ENCODE results near the gene PC. TPM values are rescaled to one million over a fixed set of nuclear protein-coding genes. Genes with fewer than 3 reads are reported as not detected.

Gene PC
- polyA plus RNA-seq, 3 donors: 40.9 to 323 (median 100) TPM

DNA sequence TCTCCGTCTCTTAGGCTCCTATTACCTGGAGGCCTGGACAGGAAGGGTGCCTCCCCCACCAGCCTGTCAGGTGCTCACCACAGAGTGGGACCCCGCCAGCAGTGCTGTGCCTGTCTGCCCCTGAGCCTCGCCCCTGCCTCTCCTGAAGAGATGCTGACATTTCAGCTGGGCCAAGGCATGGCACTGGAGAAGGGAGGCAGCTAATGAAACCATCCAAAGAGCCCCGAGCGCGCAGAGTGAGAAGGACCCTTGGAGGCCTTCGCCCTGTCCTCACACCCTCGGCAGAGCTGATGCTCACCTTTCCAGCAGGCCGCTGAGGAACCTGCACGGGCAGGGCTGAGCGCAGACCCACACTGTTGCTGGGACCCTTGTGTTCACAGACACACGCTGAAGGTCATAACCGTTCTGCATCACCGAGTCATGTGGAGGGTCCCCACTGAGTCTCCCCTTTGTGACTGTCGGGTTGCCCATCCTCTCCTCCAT, 103.4 kb downstream of the PC start:
- no peak overlapping the region for H3K27ac ChIP-seq (ENCODE audit: low read depth, low read length)
- 96 to 97% (median 96%) methylated on average over 15 of the region's 15 CpGs for WGBS, 3 donors

DNA sequence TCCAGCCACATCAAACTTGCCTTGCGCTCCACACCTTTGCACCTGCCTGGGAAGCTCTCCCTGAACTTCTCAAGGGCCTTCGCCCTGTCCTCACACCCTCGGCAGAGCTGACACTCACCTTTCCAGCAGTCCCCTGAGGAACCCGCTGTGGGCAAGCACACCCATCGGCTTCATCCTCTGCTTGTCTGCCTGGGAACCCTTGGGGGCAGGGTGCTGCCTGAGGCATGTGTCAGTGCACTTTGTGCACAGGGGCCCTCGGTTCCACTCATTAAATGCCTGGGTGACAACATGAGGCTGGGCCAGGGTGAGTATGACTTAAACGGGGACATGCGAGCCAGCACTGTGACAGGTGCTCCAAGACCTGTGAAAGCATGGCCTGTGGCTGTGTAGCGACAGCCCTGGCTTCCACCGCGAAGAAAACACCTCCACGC, 103.9 kb downstream of the PC start:
- no peak overlapping the region for H3K27ac ChIP-seq (ENCODE audit: low read depth, low read length)
- 91 to 95% (median 94%) methylated on average over 12 of the region's 12 CpGs for WGBS, 3 donors

DNA sequence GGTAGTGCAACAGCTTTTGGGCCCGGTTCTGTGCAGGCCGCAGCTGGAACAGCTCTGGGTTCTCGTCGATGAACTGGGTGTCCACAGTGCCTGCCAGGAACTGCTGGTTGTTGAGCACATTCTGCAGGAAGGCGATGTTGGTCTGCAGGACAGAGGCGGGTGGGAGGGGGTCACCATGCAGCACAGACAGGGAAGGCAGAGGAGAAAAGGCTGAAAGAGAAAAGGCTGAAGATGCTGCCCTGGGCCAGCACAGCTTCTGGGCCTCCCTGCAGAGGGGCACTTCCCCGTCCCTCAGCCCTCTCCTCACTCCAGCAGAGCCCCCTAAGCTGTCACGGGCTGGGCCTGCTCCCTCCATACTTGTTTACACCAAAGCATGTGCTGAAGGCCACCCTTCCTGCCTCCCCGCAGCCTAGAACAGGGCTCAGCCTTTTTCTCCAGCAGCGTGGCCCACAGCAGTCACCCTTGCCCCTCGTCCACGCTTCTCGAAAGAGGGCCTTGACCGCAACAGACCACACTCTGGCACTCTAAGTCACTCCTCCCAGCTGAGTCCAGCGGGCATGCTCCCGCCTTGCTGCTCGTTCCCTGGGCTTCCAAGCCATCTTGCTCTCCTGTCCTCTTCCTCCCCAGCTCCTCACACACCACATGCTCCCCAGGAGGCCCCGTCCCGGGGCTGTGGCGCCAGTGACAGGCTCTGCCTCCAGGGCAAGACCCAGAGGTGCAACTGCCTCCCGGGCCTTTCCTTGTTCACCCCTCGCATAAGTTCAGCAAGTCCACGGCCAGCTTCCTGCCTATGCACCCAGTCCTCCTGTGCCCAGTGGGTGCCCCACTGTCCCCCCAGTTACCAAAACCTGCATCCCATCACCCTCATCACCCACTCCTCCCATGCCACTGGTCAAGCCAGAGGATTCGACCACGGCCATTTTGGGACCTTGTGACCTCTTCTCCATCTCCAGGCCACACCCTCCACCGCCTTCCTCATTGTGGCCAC, 104.6 kb downstream of the PC start:
- whole genome bisulfite sequencing, 3 donors: 91 to 92% (median 92%) methylated on average over 26 of the region's 26 CpGs
- H3K27ac ChIP-seq (ENCODE audit: low read depth, low read length): no peak overlapping the region

DNA sequence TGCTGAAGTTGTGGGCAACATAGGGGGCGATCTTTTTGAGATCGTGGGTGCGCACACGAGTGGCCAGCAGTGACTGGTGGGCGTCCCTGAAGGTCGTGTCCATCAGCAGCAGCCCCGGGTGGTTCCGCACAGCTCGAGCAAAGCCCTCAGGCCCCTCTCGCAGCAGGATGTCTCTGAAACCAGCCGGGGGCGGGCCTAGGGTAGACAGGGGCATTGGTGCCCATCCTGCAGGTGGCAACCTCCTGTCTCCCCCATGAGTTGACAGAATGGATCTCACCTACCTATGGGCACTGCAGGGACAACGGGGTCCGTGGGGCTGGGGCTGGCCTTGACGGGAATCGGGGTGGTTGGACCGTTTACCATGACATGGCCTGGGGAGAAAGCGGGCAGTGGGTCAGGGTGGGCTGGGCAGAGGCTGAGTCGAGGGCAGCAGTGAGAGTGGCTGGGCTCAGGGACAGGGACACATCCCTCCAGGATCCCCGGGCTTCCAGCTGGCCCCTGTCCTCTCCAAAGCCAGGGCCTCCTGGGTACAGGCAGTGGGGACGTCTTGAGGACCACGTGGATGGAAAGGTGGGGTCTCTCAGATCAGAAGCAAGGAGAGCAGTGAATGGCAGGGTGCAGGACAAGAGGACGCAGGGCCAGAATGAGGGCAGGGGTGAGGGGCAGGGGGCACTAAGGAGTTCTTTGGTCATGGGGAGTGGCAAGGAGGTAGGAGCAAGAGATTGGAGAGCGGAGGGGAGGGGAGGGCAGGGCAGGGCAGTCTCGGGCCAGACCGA, 105.5 kb downstream of the PC start:
- WGBS, 3 donors: 88 to 90% (median 88%) methylated on average over 26 of the region's 26 CpGs

DNA sequence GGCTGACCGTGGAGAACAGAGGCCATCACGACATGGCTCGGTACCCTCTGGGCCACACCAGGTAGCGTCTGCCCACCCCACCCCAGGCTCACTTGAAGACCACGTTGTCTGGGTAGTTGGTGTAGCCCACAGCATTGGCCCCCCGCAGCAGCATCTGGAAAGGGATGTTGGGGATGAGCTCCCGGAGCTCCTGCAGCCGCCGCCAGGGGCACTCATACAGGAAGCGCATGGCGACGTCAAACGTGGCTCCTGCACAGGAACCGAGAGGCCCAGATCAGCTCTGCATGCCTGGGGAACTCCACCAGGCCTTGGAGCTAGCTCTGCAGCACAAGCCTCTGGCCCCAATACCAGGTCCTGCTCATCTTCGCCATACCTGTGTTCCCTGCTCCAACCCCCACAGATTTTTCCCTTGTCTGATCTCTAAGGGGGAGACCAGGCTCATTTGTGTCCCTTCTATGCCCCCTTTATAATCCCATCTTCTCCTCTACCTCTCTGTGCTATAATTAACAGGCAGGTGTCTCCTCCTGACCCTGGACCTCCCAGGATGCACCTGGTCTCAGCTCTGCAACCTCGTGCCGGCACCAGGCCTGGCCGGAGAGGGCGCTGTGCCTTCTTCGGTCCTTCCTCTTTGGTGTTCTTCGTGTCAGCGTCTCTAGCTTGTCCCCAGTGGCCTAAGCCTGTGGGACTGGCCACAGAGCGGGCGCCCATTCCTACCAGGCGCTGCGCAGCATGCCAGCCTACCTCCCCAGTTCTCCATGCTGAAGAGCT, 106.3 kb downstream of the PC start:
- 67 to 71% (median 68%) methylated on average over 26 of the region's 26 CpGs for WGBS, 3 donors
- H3K27ac ChIP-seq (ENCODE audit: low read depth, low read length): no peak overlapping the region

More for the DNA sequence above, 105.5 kb downstream of the PC start:
- no peak overlapping the region for H3K27ac ChIP-seq (ENCODE audit: low read depth, low read length)

DNA sequence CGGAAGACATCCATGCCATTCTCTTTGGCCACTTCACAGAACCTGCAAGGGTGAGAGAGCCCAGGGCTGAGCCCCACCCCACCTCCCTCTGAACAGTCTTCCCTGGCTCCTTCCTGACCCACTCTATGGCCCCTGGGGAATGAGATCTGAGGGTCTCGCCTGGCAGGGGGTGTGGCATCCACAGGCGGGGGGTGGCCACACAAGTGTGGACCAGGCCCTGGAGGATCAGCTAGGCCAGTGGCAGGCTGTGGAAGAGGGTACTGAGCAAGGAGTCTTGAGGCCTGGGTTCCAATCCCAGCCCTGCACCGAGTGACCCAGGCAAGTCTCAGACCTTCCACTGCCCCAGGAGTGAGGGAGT, 107.0 kb downstream of the PC start:
- 79 to 81% (median 79%) methylated on average over 4 of the region's 4 CpGs for WGBS, 3 donors
- H3K27ac ChIP-seq (ENCODE audit: low read depth, low read length): no peak overlapping the region

DNA sequence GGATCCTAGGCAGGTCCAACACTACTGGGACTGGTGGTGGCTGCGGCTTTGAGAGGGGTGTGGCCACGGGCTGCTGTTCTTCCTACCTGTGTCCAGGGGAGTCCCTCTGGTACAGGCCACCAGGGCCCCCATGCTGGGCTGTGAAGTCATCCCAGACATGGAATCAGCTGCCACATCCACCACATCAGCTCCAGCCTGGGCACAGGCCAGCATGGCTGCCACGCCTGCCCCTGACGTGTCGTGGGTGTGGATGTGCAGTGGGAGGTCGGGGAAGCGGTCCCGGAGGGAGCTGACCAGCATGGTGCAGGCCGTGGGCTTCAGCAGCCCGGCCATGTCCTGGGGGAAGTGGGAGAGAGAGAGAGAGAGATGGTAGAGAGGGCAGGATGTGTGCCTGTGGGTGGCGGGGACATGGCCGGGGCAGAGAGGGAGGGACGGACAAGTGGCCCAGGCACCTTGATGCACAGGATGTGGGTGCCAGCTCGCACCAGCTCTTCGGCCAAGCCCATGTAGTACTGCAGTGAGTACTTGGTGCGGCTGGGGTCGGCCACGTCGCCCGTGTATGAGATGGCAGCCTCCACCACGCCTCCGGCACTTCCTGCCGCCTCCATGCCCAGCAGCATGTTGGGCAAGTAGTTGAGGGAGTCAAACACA, 107.5 kb downstream of the PC start:
- WGBS, 3 donors: 88 to 92% (median 89%) methylated on average over 23 of the region's 23 CpGs
- H3K27ac ChIP-seq (ENCODE audit: low read depth, low read length): no peak overlapping the region

DNA sequence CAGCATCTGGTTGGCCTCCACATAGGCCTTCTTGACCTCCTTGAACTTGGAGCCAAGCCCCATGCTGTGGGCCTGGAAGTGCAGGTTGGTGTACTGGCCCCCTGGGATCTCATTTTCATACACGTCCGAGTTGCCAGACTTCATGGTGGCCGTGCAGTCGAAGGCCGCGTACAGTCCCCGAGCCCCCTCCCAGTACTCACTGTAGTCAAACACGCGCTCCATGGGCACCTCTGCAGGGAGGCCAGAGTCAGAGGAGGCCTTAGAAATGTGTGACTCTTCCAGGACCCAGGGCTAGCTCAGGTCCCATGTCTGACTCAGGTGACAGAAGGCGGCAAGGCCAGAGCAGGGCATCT, 108.0 kb downstream of the PC start:
- 90 to 96% (median 95%) methylated on average over 10 of the region's 10 CpGs for WGBS, 3 donors
- H3K27ac ChIP-seq (ENCODE audit: low read depth, low read length): no peak overlapping the region

DNA sequence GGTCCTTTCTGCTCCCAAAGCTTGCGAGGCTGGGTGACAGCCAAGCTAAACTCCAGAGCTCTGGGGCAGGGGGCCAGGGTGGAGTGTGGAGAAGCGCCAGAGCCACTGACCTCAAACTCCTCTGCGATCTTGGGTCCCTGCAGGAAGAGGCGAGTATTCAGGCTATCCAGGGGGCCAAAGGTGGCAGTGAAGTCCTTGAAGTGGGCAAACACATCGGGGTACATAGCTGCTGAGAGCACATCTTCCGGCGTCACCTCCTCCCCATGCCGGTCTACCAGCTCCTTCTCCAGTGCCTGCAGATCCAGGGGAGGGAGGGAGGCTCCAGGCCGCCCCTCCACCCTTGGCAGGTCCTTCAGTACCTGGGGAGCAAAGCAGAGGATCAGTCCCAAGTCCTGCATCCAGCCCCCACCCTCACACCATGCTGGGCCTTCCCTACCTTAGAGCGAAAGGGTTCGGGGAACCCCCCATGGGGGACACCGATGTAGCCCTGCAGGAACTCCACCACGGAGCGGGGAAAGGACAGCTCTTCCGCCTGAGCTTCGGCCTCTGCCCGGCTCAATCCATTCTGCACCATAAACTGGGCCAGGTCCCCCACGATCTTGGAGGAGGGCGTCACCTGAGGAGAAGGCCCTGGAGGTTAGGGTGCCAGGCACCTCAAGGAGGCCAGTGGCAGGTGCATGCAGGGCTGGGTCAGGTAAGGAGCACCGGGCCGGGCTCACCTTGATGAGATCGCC, 108.5 kb downstream of the PC start:
- no peak overlapping the region for H3K27ac ChIP-seq (ENCODE audit: low read depth, low read length)

DNA sequence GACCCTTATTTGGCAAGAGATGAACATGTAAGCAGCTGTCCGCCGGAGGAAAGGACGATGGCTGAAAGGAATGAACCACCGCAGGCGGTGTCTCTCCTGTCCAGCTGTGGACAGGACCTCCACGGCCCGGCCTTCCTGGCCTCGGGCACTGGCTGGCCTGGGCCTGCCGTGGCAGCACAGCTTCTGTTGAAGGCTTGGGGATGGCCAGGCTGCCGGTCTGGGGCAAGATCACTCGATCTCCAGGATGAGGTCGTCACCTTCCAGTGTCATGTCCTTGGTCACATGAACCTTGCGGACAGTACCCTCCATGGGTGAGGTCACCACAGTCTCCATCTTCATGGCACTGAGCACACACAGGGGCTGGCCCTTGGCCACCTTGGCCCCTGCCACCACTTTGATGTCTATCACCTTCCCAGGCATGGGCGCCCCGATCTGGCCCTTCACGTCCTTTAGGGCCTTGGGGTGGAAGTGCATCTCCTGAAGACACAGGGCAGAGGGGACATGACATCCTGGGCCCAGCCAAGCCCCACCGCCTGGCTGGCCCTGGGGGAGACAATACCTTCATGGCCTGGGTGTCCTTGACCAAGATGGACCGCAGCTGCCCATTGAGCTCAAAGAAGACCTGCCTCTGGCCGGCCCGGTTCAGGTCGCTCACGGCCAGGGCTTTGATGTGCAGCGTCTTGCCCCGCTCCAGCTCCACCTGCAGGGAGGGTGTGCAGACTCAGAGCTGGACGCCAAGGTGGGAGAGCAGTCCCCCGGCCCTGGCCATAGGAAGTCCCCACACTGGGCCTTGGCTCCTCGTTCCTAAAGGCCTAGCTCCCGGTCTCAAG, 109.3 kb downstream of the PC start:
- WGBS, 3 donors: 88 to 91% (median 89%) methylated on average over 28 of the region's 28 CpGs

More for the DNA sequence above, 108.5 kb downstream of the PC start:
- 89 to 91% (median 89%) methylated on average over 22 of the region's 22 CpGs for WGBS, 3 donors

DNA sequence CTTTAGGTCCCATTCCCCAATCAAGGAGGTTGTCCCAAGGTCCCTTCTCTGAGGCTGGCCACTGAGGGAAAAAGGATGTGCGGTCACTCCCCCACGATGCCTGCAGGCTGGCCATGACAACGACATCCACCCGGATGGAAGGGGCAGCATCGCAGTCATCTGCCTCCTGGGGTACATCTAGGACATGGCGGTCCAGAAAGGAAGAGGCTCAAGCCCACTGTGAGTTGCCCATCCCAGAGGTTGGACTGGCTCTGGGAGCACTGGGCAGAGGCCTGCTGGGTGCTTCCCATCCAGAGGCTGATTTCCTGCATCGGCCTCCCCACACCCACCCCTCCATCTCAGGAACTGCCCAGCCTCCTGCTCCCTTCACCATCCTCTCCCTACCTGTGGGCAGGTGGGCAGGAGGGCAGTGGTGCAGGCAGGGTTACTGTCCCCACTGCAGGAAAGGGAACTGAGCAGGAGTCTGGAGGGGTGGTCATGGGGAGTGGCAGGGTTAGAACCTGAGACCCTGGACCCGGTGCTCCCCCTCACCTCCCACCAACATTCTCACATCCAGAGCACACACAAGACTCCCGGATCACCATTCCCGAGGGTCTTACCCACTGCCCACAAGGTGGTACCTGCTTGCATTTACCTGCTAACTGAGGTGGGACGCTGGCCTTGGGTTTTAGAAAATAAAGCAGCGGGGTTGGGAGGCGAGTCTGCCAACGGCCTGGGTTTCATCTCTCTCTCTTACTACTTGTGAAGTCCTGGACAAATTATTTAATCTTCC, 110.5 kb downstream of the PC start:
- H3K27ac ChIP-seq (ENCODE audit: low read depth, low read length): no peak overlapping the region
- 84 to 87% (median 85%) methylated on average over 14 of the region's 14 CpGs for WGBS, 3 donors

More for the DNA sequence above, 109.3 kb downstream of the PC start:
- no peak overlapping the region for H3K27ac ChIP-seq (ENCODE audit: low read depth, low read length)

DNA sequence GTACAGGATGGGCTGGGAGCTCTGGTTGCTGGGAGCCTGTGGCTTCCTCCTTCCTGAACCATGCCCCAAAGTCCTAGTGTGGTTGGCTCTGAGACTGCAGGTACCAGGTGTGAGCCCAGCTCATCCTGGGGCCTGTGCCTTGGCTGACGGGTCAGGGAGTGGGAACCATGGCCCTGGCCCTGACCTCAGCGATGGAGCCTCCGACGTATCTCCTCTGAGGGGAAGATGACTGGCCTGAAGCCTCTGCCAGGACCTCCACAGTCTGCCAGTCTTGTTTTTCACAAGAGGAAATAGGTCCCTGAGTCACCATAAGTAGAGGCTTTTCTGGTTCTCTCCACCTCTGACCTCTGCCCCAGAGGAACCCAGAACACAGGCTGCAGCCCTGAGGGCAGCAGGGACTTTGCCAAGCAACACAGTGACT, 111.5 kb downstream of the PC start:
- 65 to 93% (median 88%) methylated on average over 4 of the region's 4 CpGs for WGBS, 3 donors
- no peak overlapping the region for H3K27ac ChIP-seq (ENCODE audit: low read depth, low read length)

DNA sequence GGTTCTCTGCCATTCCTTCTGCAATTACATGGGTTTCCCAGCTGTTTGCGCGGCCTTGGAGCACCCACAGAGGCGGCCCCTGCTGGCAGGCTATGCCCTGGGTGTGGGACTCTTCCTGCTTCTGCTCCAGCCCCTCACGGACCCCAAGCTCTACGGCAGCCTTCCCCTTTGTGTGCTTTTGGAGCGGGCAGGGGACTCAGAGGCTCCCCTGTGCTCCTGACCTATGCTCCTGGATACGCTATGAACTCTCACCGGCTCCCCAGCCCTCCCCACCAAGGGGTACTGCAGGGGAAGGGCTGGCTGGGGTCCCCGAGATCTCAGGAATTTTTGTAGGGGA, 112.3 kb downstream of the PC start:
- no peak overlapping the region for H3K27ac ChIP-seq (ENCODE audit: low read depth, low read length)
- 80 to 90% (median 86%) methylated on average over 9 of the region's 9 CpGs for WGBS, 3 donors

DNA sequence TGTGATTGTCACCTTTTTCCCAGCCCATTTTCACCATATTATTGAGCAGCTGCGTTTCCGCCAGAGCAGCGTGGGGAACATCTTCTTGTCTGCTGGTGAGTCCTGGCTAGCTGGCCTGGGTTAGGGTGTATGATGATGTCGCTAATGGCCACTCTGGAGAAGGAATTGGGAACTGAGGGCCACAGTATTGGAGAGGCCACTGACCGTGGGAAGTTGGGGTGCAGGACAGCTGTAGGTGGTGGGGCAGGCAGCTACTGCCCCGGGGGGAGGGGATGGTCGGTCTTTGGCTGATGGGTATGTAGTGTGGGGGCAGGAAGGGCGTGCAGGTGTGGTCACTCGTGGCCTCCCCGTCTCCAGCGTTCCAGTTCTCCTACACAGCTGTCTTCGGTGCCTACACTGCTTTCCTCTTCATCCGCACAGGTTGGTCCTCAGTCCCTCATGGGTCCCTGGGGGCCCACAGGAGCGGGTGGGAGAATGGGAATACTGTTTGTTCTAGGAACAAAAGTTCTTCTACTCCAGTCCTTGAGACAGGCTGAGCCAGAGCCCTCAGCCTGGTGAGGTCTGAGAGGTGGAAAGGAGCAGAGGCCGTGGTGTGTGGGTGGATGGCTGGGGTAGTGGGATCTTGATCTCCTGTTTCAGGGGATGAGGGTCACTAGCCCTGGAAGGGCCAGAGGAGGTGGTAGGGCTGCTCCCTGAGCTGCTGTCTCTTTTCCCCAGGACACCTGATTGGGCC, 112.9 kb downstream of the PC start:
- no peak overlapping the region for H3K27ac ChIP-seq (ENCODE audit: low read depth, low read length)
- 86 to 92% (median 88%) methylated on average over 15 of the region's 15 CpGs for WGBS, 3 donors

DNA sequence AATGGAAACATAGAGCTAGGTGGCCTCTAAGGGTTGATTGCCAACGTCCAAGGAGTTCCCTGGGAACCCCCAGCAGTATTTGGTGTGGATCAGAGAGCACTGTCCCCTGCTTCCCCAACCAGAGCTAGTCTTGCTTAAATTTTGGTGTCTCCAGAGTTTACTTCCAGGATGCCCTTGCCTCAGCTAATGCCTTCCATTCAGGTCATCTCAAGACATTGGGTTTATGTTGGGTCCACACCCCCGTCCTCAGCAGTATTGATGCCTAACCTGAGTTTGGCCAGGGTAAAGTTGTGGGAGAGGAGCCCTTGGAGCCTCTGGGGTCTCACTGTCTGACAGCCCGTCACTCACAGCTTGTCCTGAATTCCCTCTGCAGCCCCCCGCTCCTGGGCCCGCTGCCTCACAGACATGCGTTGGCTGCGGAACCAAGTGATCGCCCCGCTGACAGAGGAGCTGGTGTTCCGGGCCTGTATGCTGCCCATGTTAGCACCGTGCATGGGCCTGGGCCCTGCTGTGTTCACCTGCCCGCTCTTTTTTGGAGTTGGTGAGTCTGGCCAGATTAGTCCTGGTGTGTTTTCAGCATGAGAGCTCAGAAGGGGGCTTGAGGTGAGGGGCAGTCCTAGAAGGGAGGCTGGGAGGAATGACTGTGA, 113.6 kb downstream of the PC start:
- H3K27ac ChIP-seq (ENCODE audit: low read depth, low read length): no peak overlapping the region
- 84 to 90% (median 89%) methylated on average over 12 of the region's 12 CpGs for WGBS, 3 donors

Data from adipose tissue (tissue), 3 donors.